Adrenal gland (tissue), 5 donors: Measurements from ENCODE around the gene GRM8.

ENCODE experiments used
- CTCF ChIP-seq, 6 experiments: fragments of 450-650 bp in 4 of 6; fragments of 200-600 bp in 2 of 6; sonication (generic) in 1 of 6; IDR thresholded peaks; 1 replicate in 5 of 6; 2 replicates in 1 of 6; pipeline versions ENCODE4 v1.5.1 to v1.8.0; 2016 to 2021; ENCODE audit warnings: antibody characterized with exemption in 6 of 6, mild to moderate bottlenecking in 2 of 6, moderate library complexity in 1 of 6
- POLR2A ChIP-seq, 2 donors: fragments of 450-650 bp; IDR thresholded peaks; one replicate each; pipeline ENCODE4 v1.6.1; 2017; ENCODE audit warnings: antibody characterized with exemption in 2 of 2, mild to moderate bottlenecking in 2 of 2, moderate library complexity in 1 of 2
- donor health status: DM: no; HTN: no; CAD: no.

GRCh38 chr7:126656165-126656564 lies 596.6 kb downstream of the GRM8 start:
- TF ChIP-seq POLR2A (IDR thresholded peaks at IDR 0.05), result no peak
- TF ChIP-seq CTCF (IDR thresholded peaks at IDR 0.05), result no peak
